ENCODE data around the gene CLCN7. TPM values are rescaled to one million over a fixed set of nuclear protein-coding genes. Genes with fewer than 3 reads are reported as not detected.
"Not testable (repeated sequence)": the region's sequence is repeated elsewhere in the genome, so short reads cannot be mapped to it uniquely, and the experiment has no call there.

The CLCN7 gene
- total and polyA plus RNA-seq, 2 of the 4 experiments (the other 2 are of a cell fraction), result 10.8 to 45.2 TPM

DNA sequence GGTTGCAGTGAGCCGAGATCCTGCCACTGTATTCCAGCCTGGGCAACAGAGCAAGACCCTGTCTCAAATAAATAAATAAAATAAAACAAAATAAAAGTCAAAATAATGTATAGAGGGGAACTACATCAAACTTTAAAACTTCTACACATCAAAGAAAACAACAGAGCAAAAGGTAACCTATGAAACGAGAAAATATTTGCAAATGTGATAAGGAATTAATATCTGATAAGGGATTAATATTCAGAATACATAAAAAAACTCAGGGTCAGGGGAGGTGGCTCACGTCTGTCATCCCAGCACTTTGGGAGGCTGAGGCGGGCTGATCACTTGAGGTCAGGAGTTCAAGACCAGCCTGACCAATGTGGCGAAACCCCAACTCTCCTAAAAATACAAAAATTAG, 5.7 kb downstream of the CLCN7 start:
- in situ Hi-C loops (cut with MboI; ENCODE audit: low sequenced_read_pairs); H3K4me3 ChIP-seq (ENCODE audit: insufficient read depth, low read depth, low read length); H4K5ac ChIP-seq (ENCODE audit: low read depth, low read length); CTCF ChIA-PET; DNase-seq; intact Hi-C loops (cut with micrococcal nuclease); H3K27ac ChIP-seq (ENCODE audit: insufficient read depth, low read length); H2AK5ac ChIP-seq (ENCODE audit: low read depth, low read length); BruUV-seq (replicated peaks); H2BK120ac ChIP-seq (ENCODE audit: low read depth, low read length); H3K4me1 ChIP-seq (ENCODE audit: control insufficient read depth, insufficient read depth, low read length); H2BK15ac ChIP-seq (ENCODE audit: low read depth, low read length); H3K9me3 ChIP-seq (ENCODE audit: control insufficient read depth, insufficient read depth, low read length); H3K56ac ChIP-seq (ENCODE audit: extremely low read depth, insufficient read depth, low read length); H2AFZ ChIP-seq (replicated peaks; ENCODE audit: low read length, poor library complexity); H2BK5ac ChIP-seq (ENCODE audit: low read depth, low read length, poor library complexity, severe bottlenecking); H4K91ac ChIP-seq (ENCODE audit: insufficient read depth, low read depth, low read length); H3K23ac ChIP-seq (ENCODE audit: low read depth, low read length); POLR2A ChIA-PET (ENCODE audit: unreplicated experiment); H3K27me3 ChIP-seq (ENCODE audit: control insufficient read depth, insufficient read depth, low read length); H3K4me2 ChIP-seq (ENCODE audit: low read depth, low read length); ATAC-seq (ENCODE audit: low read depth); H3K14ac ChIP-seq (replicated peaks; ENCODE audit: low read depth, low read length); H2BK20ac ChIP-seq (ENCODE audit: low read depth, low read length); H3K18ac ChIP-seq (ENCODE audit: low read depth, low read length); H3K9ac ChIP-seq (ENCODE audit: low read depth, low read length); H2AK9ac ChIP-seq (replicated peaks; ENCODE audit: low read depth, low read length, poor library complexity); H4K8ac ChIP-seq (ENCODE audit: low read depth in 2 of 2, low read length in 2 of 2); H3K4ac ChIP-seq (ENCODE audit: low read depth, low read length); dilution Hi-C loops (cut with HindIII; ENCODE audit: low sequenced_read_pairs, unreplicated experiment): not testable (repeated sequence)
- Histone ChIP-seq H3K9me1 (ENCODE audit: insufficient read depth, low read length) (peaks cover 14% of the 10 kb centered on the region), H3K79me1 (ENCODE audit: low read depth in 1 of 2, low read length in 2 of 2) (peaks cover 30 to 69% of the 10 kb centered on the region in 2 experiments), H4K20me1 (ENCODE audit: insufficient read depth, low read length) (peaks cover 46% of the 10 kb centered on the region), H3K36me3 (ENCODE audit: control insufficient read depth, insufficient read depth, low read length) (peaks cover 10% of the 10 kb centered on the region; the same call in 1 of the 2 replicates)
- WGBS, 2 experiments (ENCODE audit: extremely low coverage in 2 of 2, insufficient read length in 1 of 2), result no CpG with 5 or more reads among the region's 5 CpGs

Data from IMR-90 (cell line).